DMS114 treated with DMSO at 0.1 percent for 48 hours (cell line): ENCODE results near the gene ZBTB37.
"Not testable (repeated sequence)": the region's sequence is repeated elsewhere in the genome, so short reads cannot be mapped to it uniquely, and the experiment has no call there.

Experiments
- DNase-seq: peaks from one replicate; lab custom pipeline; 2025; ENCODE audit not compliant: unreplicated experiment; lab: John Stamatoyannopoulos, UW

ZBTB37 gene

GRCh38 chr1:173900992-173901391, 32.8 kb downstream of the ZBTB37 start:
- DNase-seq, result no peak

- DNase-seq, result no peak
These were observed 35.8 kb downstream of the ZBTB37 start for GRCh38 chr1:173903827-173904531.

DNA sequence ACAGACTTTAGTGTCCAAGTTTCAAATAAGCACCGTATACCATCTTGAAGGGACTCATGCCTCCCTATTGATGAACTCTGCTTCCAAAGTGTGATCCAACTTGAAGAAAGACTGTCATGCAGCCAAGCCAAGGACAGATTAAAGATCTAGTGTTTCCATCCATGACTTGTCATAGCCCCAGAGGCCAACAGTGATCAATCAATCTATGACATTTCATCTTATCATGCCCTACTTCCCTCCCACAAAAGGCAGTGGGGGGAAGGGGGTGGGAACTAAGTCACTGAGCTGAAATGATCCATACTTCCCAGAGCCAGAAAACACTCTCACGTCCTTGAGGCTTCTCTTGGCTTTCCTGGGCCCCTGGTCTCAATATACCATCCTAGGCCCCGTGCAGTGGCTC, 44.9 kb downstream of the ZBTB37 start:
- DNase-seq, result no peak

- DNase-seq, result no peak
These were observed 46.2 kb downstream of the ZBTB37 start for GRCh38 chr1:173914366-173914871.

DNA sequence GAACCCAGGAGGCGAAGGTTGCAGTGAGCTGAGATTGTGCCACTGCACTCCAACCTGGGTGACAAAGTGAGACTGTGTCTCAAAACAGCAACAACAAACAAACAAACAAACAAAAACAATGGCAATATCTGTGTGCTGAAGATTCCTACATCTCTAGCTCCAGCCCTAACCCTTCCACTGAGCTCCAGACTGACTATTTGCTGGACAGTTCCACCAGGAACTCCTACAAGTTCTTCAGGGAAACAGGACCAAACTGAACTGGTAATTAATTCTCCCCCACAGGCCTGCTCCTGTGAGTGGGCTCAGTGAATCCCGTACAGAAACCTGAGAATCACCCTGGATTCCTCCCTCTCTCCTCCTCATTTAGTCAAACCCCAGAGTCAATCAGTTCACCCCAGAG, 47.4 kb downstream of the ZBTB37 start:
- no peak for DNase-seq

DNA sequence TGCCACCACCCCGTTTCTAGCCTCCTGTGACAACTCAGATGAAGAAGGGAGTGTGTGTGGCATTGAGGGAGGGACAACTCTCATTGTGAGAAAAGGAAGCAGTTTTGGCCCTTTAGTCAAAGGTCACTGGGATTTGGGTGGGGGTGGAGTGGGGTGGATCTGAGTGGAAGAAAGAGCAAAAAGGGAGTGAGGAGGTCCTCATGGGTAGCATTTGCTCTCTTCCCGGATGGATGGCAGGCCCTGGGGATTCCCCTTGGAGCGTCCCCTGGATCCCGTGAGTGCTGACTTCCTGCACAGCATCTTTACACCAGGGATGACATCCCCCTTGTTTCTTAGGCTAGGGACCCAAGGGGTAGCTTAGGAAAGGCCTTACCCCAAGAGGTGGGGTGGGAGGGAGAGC, 48.5 kb downstream of the ZBTB37 start:
- no peak for DNase-seq

DNA sequence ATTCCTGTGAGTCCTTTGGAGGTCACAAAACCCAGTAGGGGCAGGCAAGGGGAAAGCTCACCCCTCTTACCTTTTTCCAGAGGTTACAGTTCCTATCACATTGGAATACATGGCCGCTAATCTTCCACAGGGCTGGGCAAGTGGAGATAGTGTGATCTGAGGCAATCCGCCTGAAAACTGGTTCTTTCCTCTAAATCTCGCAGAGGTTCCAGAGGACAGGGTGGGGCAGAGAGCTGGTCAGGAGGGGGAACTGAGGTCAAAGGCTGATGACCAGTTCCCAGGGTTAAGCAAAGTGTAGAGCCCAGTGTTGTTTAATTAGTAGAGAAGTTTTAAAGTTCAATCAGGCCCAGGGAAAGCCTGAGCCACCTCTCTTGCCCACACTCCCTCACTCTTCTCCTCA, 49.0 kb downstream of the ZBTB37 start, which contains the start of gene SERPINC1:
Gene SERPINC1, minus strand, starts transcription at position 179 of the 400 bp plus-strand sequence. Its CDS starts 68 bp downstream, at position 111.
- DNase-seq, result no peak

GRCh38 chr1:173917635-173918493, 49.7 kb downstream of the ZBTB37 start:
- no peak for DNase-seq

DNA sequence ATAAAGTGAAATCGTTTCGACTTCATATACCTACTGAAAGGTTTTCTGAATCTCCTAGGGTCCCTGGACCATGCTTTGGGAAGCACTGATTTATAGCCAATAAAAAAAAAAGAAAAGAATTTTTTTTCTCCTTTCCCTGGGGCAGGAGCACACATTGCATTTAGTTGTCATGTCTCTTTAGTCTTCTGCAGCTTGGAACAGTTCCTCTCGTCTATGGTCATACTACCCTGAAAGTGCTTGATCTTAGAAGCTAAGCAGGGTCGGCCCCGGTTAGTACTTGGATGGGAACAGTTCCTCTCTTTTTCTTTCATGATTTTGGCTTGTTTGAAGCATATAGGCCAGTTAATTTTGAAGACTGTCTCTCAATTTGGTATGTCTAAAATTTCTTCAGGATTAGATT, 52.7 kb downstream of the ZBTB37 start:
- no peak for DNase-seq

GRCh38 chr1:173925306-173926242, 57.4 kb downstream of the ZBTB37 start:
- DNase-seq, result no peak

GRCh38 chr1:173930541-173930940, 62.4 kb downstream of the ZBTB37 start:
- not testable (repeated sequence) for DNase-seq

GRCh38 chr1:173934440-173934839, 66.3 kb downstream of the ZBTB37 start:
- no peak for DNase-seq

DNA sequence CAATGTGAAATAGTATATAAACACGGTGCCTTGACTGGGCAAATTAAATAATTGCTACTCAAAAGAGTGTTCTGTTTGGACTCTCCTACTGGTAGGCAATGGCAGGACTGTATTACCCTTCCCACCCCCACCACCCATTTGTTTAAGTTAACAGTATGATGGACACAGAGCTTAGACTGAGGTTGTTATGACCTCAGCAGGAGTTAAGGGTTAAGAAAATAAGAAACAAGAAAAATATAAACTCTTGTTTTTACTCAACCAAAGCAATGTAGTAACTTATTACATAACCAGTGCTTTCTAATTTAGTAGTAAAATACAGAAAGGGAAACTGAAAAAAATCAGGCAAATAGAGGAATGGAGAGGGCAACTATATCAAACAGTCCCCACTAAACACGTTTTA, 68.9 kb downstream of the ZBTB37 start:
- DNase-seq, result no peak

DNA sequence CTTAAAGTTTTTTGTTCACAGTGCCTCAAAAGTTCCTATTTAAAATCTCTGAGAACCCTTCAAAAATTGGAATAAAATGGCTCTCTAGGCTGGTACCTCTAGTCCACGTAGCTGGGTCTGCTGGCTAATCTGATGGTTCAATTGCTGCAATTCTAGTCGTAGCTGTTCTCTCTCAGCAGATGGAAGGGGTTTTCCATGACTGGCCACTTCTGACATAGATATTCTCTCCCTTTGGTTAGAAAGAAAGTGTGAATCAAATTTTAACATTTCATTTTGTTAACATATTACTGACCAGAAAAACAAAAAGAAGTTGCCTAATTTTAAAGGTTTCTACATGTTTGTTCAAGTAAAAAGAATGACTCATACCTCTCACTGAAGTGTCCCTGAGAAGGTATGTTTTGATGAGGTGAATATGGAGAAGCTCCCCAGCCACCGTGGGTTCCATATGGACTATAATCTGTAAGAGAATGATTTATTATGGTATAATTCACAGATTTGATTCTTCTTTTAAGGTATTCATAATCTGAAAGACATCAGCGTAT, 78.3 kb downstream of the ZBTB37 start:
- no peak for DNase-seq

GRCh38 chr1:173948594-173948993, 80.4 kb downstream of the ZBTB37 start:
- no peak for DNase-seq
